Measurements from ENCODE around the gene XRN2.

- TF ChIP-seq CTCF (IDR thresholded peaks at IDR 0.05 in 8 of 11, conservative IDR thresholded peaks at IDR 0.05 in 3 of 11) = no peak
- no peak for TF ChIP-seq POLR2A (IDR thresholded peaks at IDR 0.05)
- no peak for TF ChIP-seq POLR2AphosphoS5 (IDR thresholded peaks at IDR 0.05)
These were observed 85.4 kb downstream of the XRN2 start for GRCh38 chr20:21388566-21388965.
